Vagina (tissue), 2 donors: ENCODE data around the gene CS.

Experiments
- CTCF ChIP-seq, 3 experiments: fragments of 450-650 bp in 2 of 3; fragments of 200-600 bp in 1 of 3; sonication (generic) in 1 of 3; IDR thresholded peaks; one replicate each; pipeline ENCODE4 v1.5.1; 2017 to 2019; ENCODE audit warnings: antibody characterized with exemption in 3 of 3, mild to moderate bottlenecking in 2 of 3, moderate library complexity in 2 of 3
- POLR2A ChIP-seq, 2 donors: fragments of 450-650 bp; IDR thresholded peaks; one replicate each; pipeline ENCODE4 v1.6.1; 2017; ENCODE audit warnings: antibody characterized with exemption in 2 of 2, mild to moderate bottlenecking in 2 of 2, moderate library complexity in 2 of 2

GRCh38 chr12:56258820-56259183 is 41.3 kb downstream of the CS start:
- TF ChIP-seq CTCF (IDR thresholded peaks at IDR 0.05) (no peak), POLR2A (IDR thresholded peaks at IDR 0.05) (no peak)
